Thymus (tissue), 11 donors: ENCODE data around the gene COX6B1. TPM values are rescaled to one million over a fixed set of nuclear protein-coding genes. Genes with fewer than 3 reads are reported as not detected.
A peak's percentile ranks its signal among the peaks of the same experiment; 100 is the strongest.

Experiments
- DNase-seq, 9 donors: peaks; one replicate each; pipeline ENCODE4 v3.0.0-alpha.2; 2013; ENCODE audit warnings: low spot score in 9 of 9, low read depth in 6 of 9, missing footprints in 1 of 9
- H3K27ac ChIP-seq, 2 donors: one replicate each; pipeline ENCODE4 v1.5.1; 2013; ENCODE audit warnings: control low read depth in 1 of 2, low read depth in 1 of 2, low read length in 1 of 2, mild to moderate bottlenecking in 1 of 2, moderate library complexity in 1 of 2
- H3K27me3 ChIP-seq, 2 donors: one replicate each; pipeline ENCODE4 v1.5.1; 2013; ENCODE audit warnings: low read length in 1 of 2; ENCODE audit not compliant: control insufficient read depth in 2 of 2, insufficient read depth in 1 of 2
- H3K36me3 ChIP-seq, 2 donors: one replicate each; pipeline ENCODE4 v1.5.1; 2013; ENCODE audit warnings: low read length in 1 of 2, mild to moderate bottlenecking in 1 of 2, moderate library complexity in 1 of 2; ENCODE audit not compliant: control insufficient read depth in 2 of 2, insufficient read depth in 2 of 2
- H3K4me1 ChIP-seq, 2 donors: one replicate each; pipeline ENCODE4 v1.5.1; 2013; ENCODE audit warnings: low read length in 2 of 2; ENCODE audit not compliant: control insufficient read depth in 2 of 2, insufficient read depth in 2 of 2
- H3K4me3 ChIP-seq, 2 donors: one replicate each; pipeline ENCODE4 v1.5.1; 2013; ENCODE audit warnings: low read length in 2 of 2, control low read depth in 1 of 2, mild to moderate bottlenecking in 1 of 2
- H3K9me3 ChIP-seq, 2 donors: one replicate each; pipeline ENCODE4 v1.5.1; 2013; ENCODE audit warnings: low read length in 1 of 2, mild to moderate bottlenecking in 1 of 2; ENCODE audit not compliant: control insufficient read depth in 2 of 2, insufficient read depth in 1 of 2
- WGBS: extraction: QIAGEN DNeasy Blood & Tissue Kit; methylation state at CpG from one replicate; pipeline ENCODE4 v1.1.7; 2013; 5-methylcytosine and 5-hydroxymethylcytosine counted together
- polyA plus RNA-seq: library from polyadenylated mRNA; stranded (reverse); fragments of 200-250 nt; gene quantifications from one replicate; pipeline ENCODE4 v1.2.3, GENCODE V29; 2013
- total RNA-seq: library from RNA; stranded (reverse); fragments of 120-200 nt; gene quantifications from one replicate; pipeline ENCODE4 v1.2.4, GENCODE V29; 2013
- donor health status: healthy.

COX6B1 gene
- total and polyA plus RNA-seq, 2 donors, result 636 to 656 TPM

GRCh38 chr19:35623327-35624010, 24.7 kb upstream of the COX6B1 start:
- Histone ChIP-seq H3K27me3 (no peaks in the 10 kb centered on the region), H3K4me3 (no peak overlapping the region), H3K27ac (no peak overlapping the region), H3K36me3 (peaks cover 8 to 30% of the 10 kb centered on the region in 2 donors), H3K4me1 (peaks cover 3% of the 10 kb centered on the region in 2 donors), H3K9me3 (no peaks in the 10 kb centered on the region)
- DNase-seq, result no peak
- 97% methylated on average over 6 of the region's 6 CpGs for WGBS

GRCh38 chr19:35628264-35628564, 19.9 kb upstream of the COX6B1 start:
- peaks cover 26 to 30% of the 10 kb centered on the region in 2 donors for H3K36me3 ChIP-seq
- H3K9me3 ChIP-seq, result no peaks in the 10 kb centered on the region
- H3K27me3 ChIP-seq, result no peaks in the 10 kb centered on the region
- no peak for DNase-seq
- peaks cover 8 to 10% of the 10 kb centered on the region in 2 donors for H3K4me1 ChIP-seq
- 17% methylated on average over 9 of the region's 9 CpGs for WGBS
- peak overlapping the region; percentile 83 to 93 for H3K27ac ChIP-seq
- H3K4me3 ChIP-seq, result peak overlapping the region; percentile 57 to 92

- DNase-seq, result peak; percentile 95 to 99 (median 98)
- Histone ChIP-seq H3K27me3 (no peaks in the 10 kb centered on the region), H3K4me3 (peak within 1 kb of the TSS; percentile 57 to 92), H3K36me3 (peaks cover 31 to 32% of the 10 kb centered on the region in 2 donors), H3K4me1 (peaks cover 8 to 10% of the 10 kb centered on the region in 2 donors), H3K27ac (peak within 1 kb of the TSS; percentile 83 to 93), H3K9me3 (no peaks in the 10 kb centered on the region)
- under 1% methylated on average over 56 of the region's 56 CpGs for WGBS
These were observed 19.4 kb upstream of the COX6B1 start, which contains the start of gene RBM42 for GRCh38 chr19:35628565-35629331. Gene RBM42, plus strand, starts transcription at chr19:35629036. Its CDS starts 118 bp downstream, at chr19:35629154.

GRCh38 chr19:35629332-35629633, 18.8 kb upstream of the COX6B1 start:
- H3K27me3 ChIP-seq, result no peaks in the 10 kb centered on the region
- DNase-seq, result no peak
- WGBS, result 8% methylated on average over 15 of the region's 15 CpGs
- H3K4me3 ChIP-seq, result peak overlapping the region; percentile 57 to 92
- H3K9me3 ChIP-seq, result no peaks in the 10 kb centered on the region
- H3K27ac ChIP-seq, result peak overlapping the region; percentile 18 to 79
- H3K4me1 ChIP-seq, result peaks cover 8 to 10% of the 10 kb centered on the region in 2 donors
- peaks cover 37% of the 10 kb centered on the region in 2 donors for H3K36me3 ChIP-seq

GRCh38 chr19:35633727-35634440, 14.2 kb upstream of the COX6B1 start:
- no peak overlapping the region for H3K4me3 ChIP-seq
- WGBS, result 98% methylated on average over 29 of the region's 29 CpGs
- no peaks in the 10 kb centered on the region for H3K9me3 ChIP-seq
- DNase-seq, result no peak
- no peaks in the 10 kb centered on the region for H3K27me3 ChIP-seq
- H3K4me1 ChIP-seq, result peaks cover 5 to 7% of the 10 kb centered on the region in 2 donors
- H3K36me3 ChIP-seq, result peaks cover 71 to 78% of the 10 kb centered on the region in 2 donors
- H3K27ac ChIP-seq, result no peak overlapping the region

GRCh38 chr19:35636651-35637050, 11.5 kb upstream of the COX6B1 start:
- H3K27ac ChIP-seq, result peak overlapping the region in 1 of 2 donors; percentile 38
- H3K4me1 ChIP-seq, result peaks cover 4 to 7% of the 10 kb centered on the region in 2 donors
- no peaks in the 10 kb centered on the region for H3K27me3 ChIP-seq
- H3K9me3 ChIP-seq, result no peaks in the 10 kb centered on the region
- no peak for DNase-seq
- peaks cover 57 to 65% of the 10 kb centered on the region in 2 donors for H3K36me3 ChIP-seq
- no peak overlapping the region for H3K4me3 ChIP-seq
- 63% methylated on average over 3 of the region's 3 CpGs for WGBS

- peaks cover 51 to 62% of the 10 kb centered on the region in 2 donors for H3K36me3 ChIP-seq
- peaks cover 9 to 12% of the 10 kb centered on the region in 2 donors for H3K4me1 ChIP-seq
- no peak overlapping the region for H3K27ac ChIP-seq
- peaks cover 0 to 4% of the 10 kb centered on the region in 2 donors for H3K27me3 ChIP-seq
- no peak overlapping the region for H3K4me3 ChIP-seq
- H3K9me3 ChIP-seq, result no peaks in the 10 kb centered on the region
- no peak for DNase-seq
- 94% methylated on average over 25 of the region's 25 CpGs for WGBS
These were observed 11.0 kb upstream of the COX6B1 start for GRCh38 chr19:35637165-35637564.

- H3K27me3 ChIP-seq, result peaks cover 0 to 13% of the 10 kb centered on the region in 2 donors
- WGBS, result 81% methylated on average over 6 of the region's 6 CpGs
These were observed 8.8 kb upstream of the COX6B1 start for GRCh38 chr19:35639321-35639639.

GRCh38 chr19:35639863-35640262, 8.3 kb upstream of the COX6B1 start:
- DNase-seq, result no peak
- peaks cover 31 to 35% of the 10 kb centered on the region in 2 donors for H3K36me3 ChIP-seq
- WGBS, result 94% methylated on average over 8 of the region's 8 CpGs
- no peaks in the 10 kb centered on the region for H3K9me3 ChIP-seq
- H3K4me3 ChIP-seq, result no peak overlapping the region
- H3K27me3 ChIP-seq, result peaks cover 0 to 13% of the 10 kb centered on the region in 2 donors
- H3K27ac ChIP-seq, result no peak overlapping the region
- H3K4me1 ChIP-seq, result peaks cover 21 to 36% of the 10 kb centered on the region in 2 donors

More at GRCh38 chr19:35639321-35639639, 8.8 kb upstream of the COX6B1 start:
- Histone ChIP-seq H3K36me3 (peaks cover 34 to 41% of the 10 kb centered on the region in 2 donors), H3K4me3 (no peak overlapping the region), H3K9me3 (no peaks in the 10 kb centered on the region), H3K4me1 (peaks cover 17 to 30% of the 10 kb centered on the region in 2 donors), H3K27ac (no peak overlapping the region)
- DNase-seq, result no peak
